ENCODE measurements around the gene CSNK2A2. TPM values are rescaled to one million over a fixed set of nuclear protein-coding genes. Genes with fewer than 3 reads are reported as not detected.

The CSNK2A2 gene
- total and polyA plus RNA-seq, 7 donors = 14.1 to 79.8 (median 29.5) TPM

- TF ChIP-seq, protein P1, sequence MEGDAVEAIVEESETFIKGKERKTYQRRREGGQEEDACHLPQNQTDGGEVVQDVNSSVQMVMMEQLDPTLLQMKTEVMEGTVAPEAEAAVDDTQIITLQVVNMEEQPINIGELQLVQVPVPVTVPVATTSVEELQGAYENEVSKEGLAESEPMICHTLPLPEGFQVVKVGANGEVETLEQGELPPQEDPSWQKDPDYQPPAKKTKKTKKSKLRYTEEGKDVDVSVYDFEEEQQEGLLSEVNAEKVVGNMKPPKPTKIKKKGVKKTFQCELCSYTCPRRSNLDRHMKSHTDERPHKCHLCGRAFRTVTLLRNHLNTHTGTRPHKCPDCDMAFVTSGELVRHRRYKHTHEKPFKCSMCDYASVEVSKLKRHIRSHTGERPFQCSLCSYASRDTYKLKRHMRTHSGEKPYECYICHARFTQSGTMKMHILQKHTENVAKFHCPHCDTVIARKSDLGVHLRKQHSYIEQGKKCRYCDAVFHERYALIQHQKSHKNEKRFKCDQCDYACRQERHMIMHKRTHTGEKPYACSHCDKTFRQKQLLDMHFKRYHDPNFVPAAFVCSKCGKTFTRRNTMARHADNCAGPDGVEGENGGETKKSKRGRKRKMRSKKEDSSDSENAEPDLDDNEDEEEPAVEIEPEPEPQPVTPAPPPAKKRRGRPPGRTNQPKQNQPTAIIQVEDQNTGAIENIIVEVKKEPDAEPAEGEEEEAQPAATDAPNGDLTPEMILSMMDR (IDR thresholded peaks at IDR 0.05) = no peak
- TF ChIP-seq POLR2AphosphoS5 (IDR thresholded peaks at IDR 0.05) (no peak), POLR2A (IDR thresholded peaks at IDR 0.05) (no peak), EP300 (IDR thresholded peaks at IDR 0.05) (no peak)
- H3K36me3 ChIP-seq = no peaks in the 10 kb centered on the region
- H3K27ac ChIP-seq = no peak overlapping the region
- peaks cover 0 to 4% (median 0%) of the 10 kb centered on the region in 3 donors for H3K27me3 ChIP-seq
- no peak overlapping the region for H3K4me3 ChIP-seq
- no peak for DNase-seq
- no peaks in the 10 kb centered on the region for H3K9me3 ChIP-seq
- intact Hi-C loops (cut with DNase I) = no loop called here
- H3K4me1 ChIP-seq = peaks cover 0 to 9% (median 7%) of the 10 kb centered on the region in 4 donors
- WGBS, 2 donors = 34 to 36% methylated on average over 3 of the region's 3 CpGs
Measured at GRCh38 chr16:58235663-58236062, 37.8 kb upstream of the CSNK2A2 start.

DNA sequence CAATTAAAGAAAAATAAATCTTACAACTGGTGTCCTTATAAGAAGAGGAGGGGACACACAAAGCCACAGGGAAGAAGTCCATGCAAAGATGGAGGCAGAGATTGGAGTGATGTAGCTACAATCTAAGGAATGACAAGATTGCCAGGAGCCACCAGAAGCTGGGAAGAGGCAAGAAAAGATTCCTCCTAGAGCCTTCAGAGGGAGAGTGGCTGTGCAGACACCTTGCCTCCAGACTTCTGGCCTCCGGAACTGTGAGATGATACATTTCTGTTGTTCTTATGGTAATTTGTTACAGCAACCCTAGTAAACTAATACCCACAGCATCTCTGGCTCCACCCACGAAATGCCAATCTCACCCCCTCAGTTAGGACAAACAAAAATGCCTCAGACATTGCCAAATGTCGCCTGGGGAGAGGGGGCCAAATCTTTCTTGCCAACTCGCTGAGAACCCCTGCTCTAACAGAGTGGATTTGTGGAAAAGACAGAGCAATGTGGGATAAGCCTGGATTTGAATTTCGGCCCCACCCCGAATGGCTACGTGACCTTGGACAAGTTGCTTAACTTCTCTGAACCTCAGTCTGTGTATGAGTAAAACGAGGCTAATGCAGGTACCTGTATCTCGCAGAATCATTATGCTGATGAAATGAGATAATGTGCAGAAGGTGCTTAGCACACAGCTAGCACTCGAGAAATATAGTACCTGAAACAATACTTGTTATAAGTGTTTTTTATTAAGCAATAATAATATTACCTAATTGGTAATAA, 37.1 kb upstream of the CSNK2A2 start:
- Histone ChIP-seq H3K9me3 (no peaks in the 10 kb centered on the region), H3K36me3 (no peaks in the 10 kb centered on the region), H3K27ac (no peak overlapping the region), H3K4me1 (peaks cover 0 to 9% (median 7%) of the 10 kb centered on the region in 4 donors), H3K4me3 (no peak overlapping the region), H3K27me3 (peaks cover 0 to 4% (median 0%) of the 10 kb centered on the region in 3 donors)
- 68 to 80% methylated on average over 10 of the region's 10 CpGs for WGBS, 2 donors
- intact Hi-C loops (cut with DNase I) = no loop called here
- TF ChIP-seq, protein P1 (IDR thresholded peaks at IDR 0.05) = no peak
- TF ChIP-seq POLR2A (IDR thresholded peaks at IDR 0.05) (no peak), POLR2AphosphoS5 (IDR thresholded peaks at IDR 0.05) (no peak), EP300 (IDR thresholded peaks at IDR 0.05) (no peak)
- no peak for DNase-seq

GRCh38 chr16:58230259-58230658, 32.4 kb upstream of the CSNK2A2 start:
- no peaks in the 10 kb centered on the region for H3K27me3 ChIP-seq
- TF ChIP-seq, protein P1 (IDR thresholded peaks at IDR 0.05) = no peak
- TF ChIP-seq POLR2A (IDR thresholded peaks at IDR 0.05) (no peak), POLR2AphosphoS5 (IDR thresholded peaks at IDR 0.05) (no peak), EP300 (IDR thresholded peaks at IDR 0.05) (no peak)
- no peaks in the 10 kb centered on the region for H3K9me3 ChIP-seq
- intact Hi-C loops (cut with DNase I) = no loop called here
- DNase-seq = no peak
- no peak overlapping the region for H3K27ac ChIP-seq
- H3K36me3 ChIP-seq = no peaks in the 10 kb centered on the region
- no peak overlapping the region for H3K4me3 ChIP-seq
- no peaks in the 10 kb centered on the region for H3K4me1 ChIP-seq
- 87 to 90% methylated on average over 8 of the region's 8 CpGs for WGBS, 2 donors

DNA sequence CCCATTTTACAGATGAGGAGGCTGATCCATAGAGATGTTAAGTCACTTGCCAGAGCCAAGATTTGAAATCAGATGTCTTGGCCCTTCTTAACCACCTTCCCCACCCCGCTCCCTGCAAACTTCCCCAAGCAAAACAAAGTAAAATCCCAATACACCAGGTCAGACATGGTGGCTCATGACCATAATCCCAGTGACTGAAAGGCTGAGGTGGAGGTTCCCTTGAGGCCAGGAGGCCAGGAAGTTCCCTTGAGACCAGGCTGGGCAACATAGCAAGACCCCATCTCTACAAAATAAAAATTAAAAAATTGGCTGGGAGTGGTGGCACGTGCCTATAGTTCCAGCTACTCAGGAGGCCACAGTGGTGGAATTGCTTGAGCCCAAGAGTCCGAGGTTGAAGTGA, 28.9 kb upstream of the CSNK2A2 start:
- TF ChIP-seq POLR2A (IDR thresholded peaks at IDR 0.05) (no peak), EP300 (IDR thresholded peaks at IDR 0.05) (no peak), POLR2AphosphoS5 (IDR thresholded peaks at IDR 0.05) (no peak)
- TF ChIP-seq, protein P1 (IDR thresholded peaks at IDR 0.05) = no peak
- Histone ChIP-seq H3K27ac (no peak overlapping the region), H3K36me3 (no peaks in the 10 kb centered on the region), H3K27me3 (no peaks in the 10 kb centered on the region), H3K9me3 (no peaks in the 10 kb centered on the region), H3K4me3 (no peak overlapping the region), H3K4me1 (no peaks in the 10 kb centered on the region)
- 90 to 93% methylated on average over 3 of the region's 3 CpGs for WGBS, 2 donors
- intact Hi-C loops (cut with DNase I) = no loop called here
- DNase-seq = no peak

Data from sigmoid colon (tissue), 7 donors.